Measurements from ENCODE around the gene AFF2. TPM values are rescaled to one million over a fixed set of nuclear protein-coding genes. Genes with fewer than 3 reads are reported as not detected.

The AFF2 gene
- total and polyA plus RNA-seq, 10 donors = 0.04 to 26.6 (median 8.7) TPM

DNA sequence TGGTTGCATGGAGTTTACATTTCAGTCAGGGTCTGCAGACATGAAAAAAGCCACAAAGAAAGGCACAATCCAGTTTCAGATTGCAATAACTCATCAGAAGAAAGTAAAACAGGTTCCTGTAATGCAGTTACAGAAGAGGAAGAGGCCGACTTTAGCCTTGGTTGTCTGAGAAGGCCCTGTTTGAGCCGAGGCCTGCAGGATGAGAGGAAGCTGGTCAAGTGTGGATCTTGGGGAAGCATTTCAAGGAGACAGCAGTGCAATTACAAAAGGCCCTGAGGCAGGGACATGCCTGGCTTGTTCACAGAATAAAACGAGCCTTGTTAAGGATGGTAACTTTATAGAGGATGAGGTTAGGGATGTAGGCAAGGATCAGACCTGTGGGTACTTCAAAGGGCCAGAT, 62.4 kb downstream of the AFF2 start:
- no peak for TF ChIP-seq CTCF (IDR thresholded peaks at IDR 0.05 in 8 of 11, conservative IDR thresholded peaks at IDR 0.05 in 3 of 11)
- TF ChIP-seq POLR2A (IDR thresholded peaks at IDR 0.05) = no peak
- no peak for TF ChIP-seq POLR2AphosphoS5 (IDR thresholded peaks at IDR 0.05)
- intact Hi-C loops (cut with DNase I; ENCODE audit: low total_unique reads) = no loop called here
- Histone ChIP-seq H3K4me1 (no peaks in the 10 kb centered on the region), H3K4me3 (no peak overlapping the region), H3K27me3 (replicated peaks in 1 of 7) (peaks cover 0 to 2% (median 0%) of the 10 kb centered on the region in 7 donors), H3K36me3 (no peaks in the 10 kb centered on the region), H3K27ac (peak overlapping the region in 1 of 8 donors; percentile 26), H3K9me3 (no peaks in the 10 kb centered on the region)
- DNase-seq = no peak
- WGBS, 5 donors = 16 to 39% (median 30%) methylated on average over 3 of the region's 3 CpGs

GRCh38 chrX:148567229-148567628, 66.8 kb downstream of the AFF2 start:
- intact Hi-C loops (cut with DNase I; ENCODE audit: low total_unique reads) = no loop called here
- no peaks in the 10 kb centered on the region for H3K9me3 ChIP-seq
- H3K36me3 ChIP-seq = no peaks in the 10 kb centered on the region
- H3K27me3 ChIP-seq (replicated peaks in 1 of 7) = peaks cover 0 to 2% (median 0%) of the 10 kb centered on the region in 7 donors
- 64 to 73% (median 68%) methylated on average over 3 of the region's 3 CpGs for WGBS, 5 donors
- no peak overlapping the region for H3K4me3 ChIP-seq
- TF ChIP-seq POLR2AphosphoS5 (IDR thresholded peaks at IDR 0.05) (no peak), POLR2A (IDR thresholded peaks at IDR 0.05) (no peak), CTCF (IDR thresholded peaks at IDR 0.05 in 8 of 11, conservative IDR thresholded peaks at IDR 0.05 in 3 of 11) (no peak)
- no peaks in the 10 kb centered on the region for H3K4me1 ChIP-seq
- H3K27ac ChIP-seq = no peak overlapping the region
- no peak for DNase-seq

DNA sequence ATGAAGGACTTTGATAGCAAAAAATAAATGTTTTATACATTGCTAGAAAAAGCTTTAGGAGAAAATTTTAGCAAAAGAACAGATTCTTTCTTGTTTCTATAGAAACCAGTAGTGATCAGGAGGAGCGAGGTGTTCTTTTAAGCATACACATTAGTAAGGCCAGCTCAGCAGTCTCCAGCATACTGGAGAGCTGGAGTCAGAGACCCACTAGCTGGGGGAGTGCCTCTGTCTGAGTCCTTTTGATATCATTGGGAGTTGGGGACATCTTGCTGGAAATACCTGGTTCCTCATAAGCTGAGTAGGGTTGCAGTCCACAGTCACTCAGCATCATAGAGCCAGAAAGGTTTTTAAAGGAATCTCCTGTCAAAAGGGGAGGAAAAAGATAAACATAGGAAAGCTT, 67.4 kb downstream of the AFF2 start:
- Histone ChIP-seq H3K36me3 (no peaks in the 10 kb centered on the region), H3K27me3 (replicated peaks in 1 of 7) (peaks cover 0 to 2% (median 0%) of the 10 kb centered on the region in 7 donors), H3K9me3 (no peaks in the 10 kb centered on the region), H3K4me1 (no peaks in the 10 kb centered on the region), H3K4me3 (no peak overlapping the region), H3K27ac (no peak overlapping the region)
- no peak for TF ChIP-seq CTCF (IDR thresholded peaks at IDR 0.05 in 8 of 11, conservative IDR thresholded peaks at IDR 0.05 in 3 of 11)
- TF ChIP-seq POLR2AphosphoS5 (IDR thresholded peaks at IDR 0.05) = no peak
- no peak for TF ChIP-seq POLR2A (IDR thresholded peaks at IDR 0.05)
- 64 to 97% (median 85%) methylated on average over 1 of the region's 1 CpG for WGBS, 5 donors
- intact Hi-C loops (cut with DNase I; ENCODE audit: low total_unique reads) = no loop called here
- no peak for DNase-seq

DNA sequence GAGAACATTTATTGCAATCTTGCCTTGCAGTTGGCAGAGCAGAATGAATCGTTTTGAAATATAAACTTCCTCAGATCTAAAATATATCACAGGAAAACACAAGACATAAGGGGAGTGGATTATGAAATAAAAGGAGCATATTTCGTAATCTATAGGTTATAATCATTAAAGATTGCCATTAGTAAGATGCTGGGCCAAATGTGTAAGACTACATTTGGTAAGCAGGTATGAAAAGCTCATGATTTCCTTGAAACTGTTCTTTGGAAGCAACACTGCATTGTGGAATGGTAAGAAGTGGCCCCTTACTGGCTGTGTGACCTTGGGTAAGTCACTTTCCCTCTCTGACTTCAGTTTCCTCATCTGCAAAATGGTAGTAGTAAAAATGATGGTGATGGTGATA, 68.3 kb downstream of the AFF2 start:
- no peaks in the 10 kb centered on the region for H3K4me1 ChIP-seq
- peaks cover 0 to 2% (median 0%) of the 10 kb centered on the region in 7 donors for H3K27me3 ChIP-seq (replicated peaks in 1 of 7)
- intact Hi-C loops (cut with DNase I; ENCODE audit: low total_unique reads) = no loop called here
- TF ChIP-seq POLR2AphosphoS5 (IDR thresholded peaks at IDR 0.05) = no peak
- no peak for TF ChIP-seq POLR2A (IDR thresholded peaks at IDR 0.05)
- TF ChIP-seq CTCF (IDR thresholded peaks at IDR 0.05 in 8 of 11, conservative IDR thresholded peaks at IDR 0.05 in 3 of 11) = no peak
- no peak overlapping the region for H3K4me3 ChIP-seq
- DNase-seq = no peak
- H3K9me3 ChIP-seq = no peaks in the 10 kb centered on the region
- no peak overlapping the region for H3K27ac ChIP-seq
- 32 to 56% (median 39%) methylated on average over 2 of the region's 2 CpGs for WGBS, 5 donors
- H3K36me3 ChIP-seq = no peaks in the 10 kb centered on the region
